Thoracic aorta (tissue), 2 donors: ENCODE measurements around the gene CD247. TPM values are rescaled to one million over a fixed set of nuclear protein-coding genes. Genes with fewer than 3 reads are reported as not detected.

Experiments
- ATAC-seq: fragments of 150-250 bp; one replicate; pipeline ENCODE4 v1.8.0; 2017; ENCODE audit warnings: low read depth; ENCODE audit not compliant: insufficient number of reproducible peaks, low FRiP score
- DNase-seq: peaks from one replicate; pipeline ENCODE4 v3.0.0-alpha.2; 2020; ENCODE audit warnings: low spot score
- H3K27ac ChIP-seq, 2 donors: fragments of 200-600 bp; sonication (generic); 1 replicate in 1 of 2; 2 replicates in 1 of 2; pipeline ENCODE4 v1.5.1; 2016; ENCODE audit warnings: mild to moderate bottlenecking in 2 of 2, moderate library complexity in 2 of 2
- H3K27me3 ChIP-seq: fragments of 200-600 bp; sonication (generic); replicated peaks from 2 replicates; pipeline ENCODE4 v1.6.0; 2016; ENCODE audit warnings: mild to moderate bottlenecking; ENCODE audit not compliant: insufficient read depth
- H3K36me3 ChIP-seq: fragments of 200-600 bp; sonication (generic); one replicate; pipeline ENCODE4 v1.5.1; 2016
- H3K4me1 ChIP-seq, 2 donors: fragments of 200-600 bp; sonication (generic); 1 replicate in 1 of 2; 2 replicates in 1 of 2; pipeline versions ENCODE4 v1.5.1 to v1.6.0; 2016; ENCODE audit warnings: low read depth in 2 of 2, mild to moderate bottlenecking in 1 of 2; ENCODE audit not compliant: control insufficient read depth in 1 of 2
- H3K4me3 ChIP-seq: fragments of 200-600 bp; sonication (generic); 2 replicates; pipeline ENCODE4 v1.5.1; 2016; ENCODE audit warnings: mild to moderate bottlenecking
- H3K9me3 ChIP-seq: fragments of 200-600 bp; sonication (generic); 2 replicates; pipeline ENCODE4 v1.5.1; 2016
- total RNA-seq, 2 donors: library from RNA; depleted of rRNA; stranded (reverse); fragments of >200 nt; gene quantifications; one replicate each; pipeline versions ENCODE4 v1.1.0 to v1.2.3, GENCODE V29; 2016
- TF ChIP-seq, protein P1 (sequence below): fragments of 200-600 bp; sonication (generic); IDR thresholded peaks from one replicate; pipeline ENCODE4 v1.5.1; 2019; ENCODE audit warnings: antibody characterized with exemption

CD247 gene
- total RNA-seq, 2 donors from 2014 or later, result 1.6 to 8.5 TPM

DNA sequence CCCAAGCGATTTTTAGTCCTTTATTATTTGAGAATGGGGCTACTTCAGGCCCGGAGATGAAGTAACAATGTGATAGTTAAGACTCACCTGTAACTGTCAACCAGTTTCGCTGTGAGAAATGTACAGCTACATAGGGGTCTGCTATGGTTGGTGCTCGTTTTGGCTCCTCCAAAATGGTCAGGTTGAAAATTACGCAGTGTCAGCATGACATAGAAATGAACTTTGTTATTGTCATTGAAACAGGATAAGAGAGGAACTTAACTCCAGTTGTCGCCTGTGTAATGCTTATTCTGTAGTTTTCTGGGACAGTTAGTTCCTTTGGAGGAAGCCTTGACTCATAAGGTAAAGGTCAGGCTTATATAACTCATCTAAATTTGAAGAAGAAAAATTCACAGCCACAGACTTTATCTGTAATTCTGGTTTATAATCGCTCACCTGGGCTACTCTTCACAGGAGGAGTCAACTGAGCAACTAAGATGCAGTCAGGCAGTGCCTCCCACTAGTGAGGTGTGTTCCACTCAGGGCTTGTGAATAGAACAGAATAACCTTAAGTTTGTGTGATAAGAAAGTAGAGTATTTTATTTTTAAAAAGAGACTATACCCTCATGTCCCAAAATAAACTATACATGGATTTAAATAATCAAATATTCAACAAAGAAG, 130.9 kb downstream of the CD247 start:
- Histone ChIP-seq H3K9me3 (no peaks in the 10 kb centered on the region), H3K36me3 (no peaks in the 10 kb centered on the region), H3K4me3 (no peak overlapping the region), H3K27me3 (no peaks in the 10 kb centered on the region), H3K4me1 (no peaks in the 10 kb centered on the region), H3K27ac (no peak overlapping the region)
- TF ChIP-seq, protein P1, sequence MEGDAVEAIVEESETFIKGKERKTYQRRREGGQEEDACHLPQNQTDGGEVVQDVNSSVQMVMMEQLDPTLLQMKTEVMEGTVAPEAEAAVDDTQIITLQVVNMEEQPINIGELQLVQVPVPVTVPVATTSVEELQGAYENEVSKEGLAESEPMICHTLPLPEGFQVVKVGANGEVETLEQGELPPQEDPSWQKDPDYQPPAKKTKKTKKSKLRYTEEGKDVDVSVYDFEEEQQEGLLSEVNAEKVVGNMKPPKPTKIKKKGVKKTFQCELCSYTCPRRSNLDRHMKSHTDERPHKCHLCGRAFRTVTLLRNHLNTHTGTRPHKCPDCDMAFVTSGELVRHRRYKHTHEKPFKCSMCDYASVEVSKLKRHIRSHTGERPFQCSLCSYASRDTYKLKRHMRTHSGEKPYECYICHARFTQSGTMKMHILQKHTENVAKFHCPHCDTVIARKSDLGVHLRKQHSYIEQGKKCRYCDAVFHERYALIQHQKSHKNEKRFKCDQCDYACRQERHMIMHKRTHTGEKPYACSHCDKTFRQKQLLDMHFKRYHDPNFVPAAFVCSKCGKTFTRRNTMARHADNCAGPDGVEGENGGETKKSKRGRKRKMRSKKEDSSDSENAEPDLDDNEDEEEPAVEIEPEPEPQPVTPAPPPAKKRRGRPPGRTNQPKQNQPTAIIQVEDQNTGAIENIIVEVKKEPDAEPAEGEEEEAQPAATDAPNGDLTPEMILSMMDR, result no peak
- DNase-seq, result no peak
- no peak for ATAC-seq

Other genes with a start within 250 kb of the CD247 start
- gene CREG1, start 35.2 kb upstream of the CD247 start, total RNA-seq, result 100 to 1,000 TPM; 187 to 266 TPM
- 10 to 100 TPM; 11.1 to 11.9 TPM for gene RCSD1, start 111.7 kb upstream of the CD247 start, total RNA-seq
- gene MPZL1, start 203.5 kb upstream of the CD247 start, total RNA-seq, result 100 to 1,000 TPM in 1 of 2 donors, 10 to 100 TPM in 1; 92.6 to 108 TPM